ENCODE measurements around the gene SMOC1.

- TF ChIP-seq EZH2 (IDR thresholded peaks at IDR 0.05; ENCODE audit: low read length, missing control alignments) (no peak), CTCF (conservative IDR thresholded peaks at IDR 0.05 in 1 of 2, IDR thresholded peaks at IDR 0.05 in 1 of 2; ENCODE audit: low read depth in 1 of 2, low read length in 2 of 2) (no peak)
These were observed 173.8 kb downstream of the SMOC1 start for GRCh38 chr14:70052990-70053389.

Measured in fibroblast of lung (primary cell).